Raji (cell line): ENCODE data around the gene HTR3B.

ENCODE experiments used
- POLR2A ChIP-seq: IDR thresholded peaks from 2 replicates; pipeline ENCODE4 v1.6.1; 2011; ENCODE audit warnings: low read depth, low read length, control low read depth; ENCODE audit not compliant: insufficient read depth

Gene HTR3B

GRCh38 chr11:113960702-113961330 is 56.2 kb downstream of the HTR3B start:
- TF ChIP-seq POLR2A, result no peak

- no peak for TF ChIP-seq POLR2A
Observed at GRCh38 chr11:113967361-113967760, 62.8 kb downstream of the HTR3B start.

GRCh38 chr11:113971506-113972195 is 67.1 kb downstream of the HTR3B start:
- TF ChIP-seq POLR2A, result no peak

- TF ChIP-seq POLR2A, result no peak
Observed at GRCh38 chr11:113974741-113975470, 70.3 kb downstream of the HTR3B start, which contains the start of gene HTR3A. HTR3A (plus strand) TSS chr11:113975108; CDS start chr11:113975326, 218 bp downstream.

- TF ChIP-seq POLR2A, result no peak
Observed at GRCh38 chr11:113977071-113977490, 72.5 kb downstream of the HTR3B start.

GRCh38 chr11:113977701-113978100 is 73.1 kb downstream of the HTR3B start:
- no peak for TF ChIP-seq POLR2A

GRCh38 chr11:113979431-113979830 is 74.8 kb downstream of the HTR3B start:
- no peak for TF ChIP-seq POLR2A

- TF ChIP-seq POLR2A, result no peak
Observed at GRCh38 chr11:113980785-113981184, 76.2 kb downstream of the HTR3B start.

- no peak for TF ChIP-seq POLR2A
Observed at GRCh38 chr11:113982306-113982705, 77.7 kb downstream of the HTR3B start.

GRCh38 chr11:113984781-113985180 is 80.2 kb downstream of the HTR3B start:
- no peak for TF ChIP-seq POLR2A

GRCh38 chr11:113985906-113986305 is 81.3 kb downstream of the HTR3B start:
- TF ChIP-seq POLR2A, result no peak

GRCh38 chr11:113986351-113987140 is 82.0 kb downstream of the HTR3B start:
- TF ChIP-seq POLR2A, result no peak

GRCh38 chr11:113989381-113989780 is 84.8 kb downstream of the HTR3B start:
- no peak for TF ChIP-seq POLR2A

GRCh38 chr11:113989916-113990315 is 85.3 kb downstream of the HTR3B start:
- TF ChIP-seq POLR2A, result no peak

GRCh38 chr11:113991170-113991569 is 86.6 kb downstream of the HTR3B start:
- no peak for TF ChIP-seq POLR2A
